Measurements from ENCODE around the gene ADGRG1. TPM values are rescaled to one million over a fixed set of nuclear protein-coding genes. Genes with fewer than 3 reads are reported as not detected.

Gene ADGRG1
- total RNA-seq, 2 donors from 2014 or later, result 28.0 to 28.5 TPM

DNA sequence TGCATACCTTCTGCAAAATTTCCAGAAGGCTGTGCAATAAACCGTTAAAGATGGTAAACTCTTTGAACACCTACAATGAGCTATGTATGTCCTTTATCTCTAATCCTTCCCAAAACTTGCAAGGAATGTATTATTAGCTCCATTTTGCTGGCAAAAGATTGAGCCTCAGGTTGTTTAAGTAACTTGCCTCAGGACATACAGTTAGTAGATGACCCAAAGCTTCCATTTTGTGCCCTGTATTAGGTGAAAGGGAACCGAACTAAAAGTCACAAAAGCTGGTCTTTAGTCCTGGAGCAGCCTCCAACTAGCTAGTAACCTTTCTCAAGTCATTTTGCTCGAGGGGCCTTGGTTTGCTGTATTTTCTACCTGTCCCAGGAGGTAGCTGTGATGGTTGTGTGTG lies 44.0 kb downstream of the ADGRG1 start:
- no peak for DNase-seq (ENCODE audit: low spot score)
- intact Hi-C loops (cut with DNase I), result no loop called here

DNA sequence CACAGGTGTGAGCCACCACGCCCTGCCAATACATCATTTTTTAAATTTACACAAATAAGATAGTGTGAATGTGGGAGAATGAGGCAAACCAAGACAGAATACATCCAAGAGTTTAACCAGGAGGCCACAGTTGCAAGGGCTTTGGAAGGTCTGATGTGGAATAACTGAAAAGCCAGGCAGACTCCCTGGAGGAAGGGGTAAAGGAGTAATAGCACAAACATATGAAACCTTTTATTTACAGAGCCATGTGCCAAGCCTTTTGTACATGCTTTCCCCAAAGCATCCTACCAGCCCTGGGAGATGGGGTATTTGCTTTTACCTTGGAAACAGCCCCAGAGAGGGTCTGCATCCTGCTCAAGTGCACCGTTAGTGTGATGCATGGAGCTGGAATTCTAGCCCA lies 44.4 kb downstream of the ADGRG1 start:
- intact Hi-C loops (cut with DNase I), result no loop called here
- DNase-seq (ENCODE audit: low spot score), result no peak

DNA sequence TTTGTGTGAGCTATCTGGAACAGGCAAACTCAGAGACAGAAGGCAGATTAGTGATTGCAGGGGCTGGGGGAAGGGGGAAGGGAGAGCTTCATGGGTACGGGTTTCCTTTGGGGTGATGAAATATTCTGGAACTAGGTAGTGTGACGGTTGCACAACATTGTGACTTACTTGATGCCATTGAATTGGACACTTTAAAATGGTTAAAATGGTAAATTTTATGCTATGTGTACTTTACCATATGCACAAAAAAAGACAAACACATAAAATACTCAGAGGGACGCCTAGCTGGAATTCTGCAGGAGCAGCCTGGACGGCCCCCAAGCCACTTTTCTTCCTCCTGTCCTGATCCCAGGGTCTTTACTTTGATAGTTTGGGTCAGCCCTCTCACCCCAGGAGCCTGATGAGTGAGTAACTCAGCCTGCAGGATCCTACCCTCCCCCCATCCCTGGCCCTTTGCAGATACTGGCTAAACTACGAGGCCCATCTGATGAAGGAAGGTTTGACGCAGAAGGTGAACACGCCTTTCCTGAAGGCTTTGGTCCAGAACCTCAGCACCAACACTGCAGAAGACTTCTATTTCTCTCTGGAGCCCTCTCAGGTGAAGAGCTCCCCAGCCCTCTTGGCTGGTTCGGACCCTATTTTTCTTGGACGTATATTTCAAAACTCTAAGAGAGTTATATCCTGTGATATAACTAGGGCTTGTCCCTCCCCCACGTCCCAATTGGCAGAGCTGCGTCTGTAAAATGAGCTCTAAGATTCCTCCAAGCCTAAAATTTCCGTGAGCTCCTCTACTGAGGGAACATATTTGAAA lies 47.5 kb downstream of the ADGRG1 start:
- intact Hi-C loops (cut with DNase I), result no loop called here
- DNase-seq (ENCODE audit: low spot score), result no peak

DNA sequence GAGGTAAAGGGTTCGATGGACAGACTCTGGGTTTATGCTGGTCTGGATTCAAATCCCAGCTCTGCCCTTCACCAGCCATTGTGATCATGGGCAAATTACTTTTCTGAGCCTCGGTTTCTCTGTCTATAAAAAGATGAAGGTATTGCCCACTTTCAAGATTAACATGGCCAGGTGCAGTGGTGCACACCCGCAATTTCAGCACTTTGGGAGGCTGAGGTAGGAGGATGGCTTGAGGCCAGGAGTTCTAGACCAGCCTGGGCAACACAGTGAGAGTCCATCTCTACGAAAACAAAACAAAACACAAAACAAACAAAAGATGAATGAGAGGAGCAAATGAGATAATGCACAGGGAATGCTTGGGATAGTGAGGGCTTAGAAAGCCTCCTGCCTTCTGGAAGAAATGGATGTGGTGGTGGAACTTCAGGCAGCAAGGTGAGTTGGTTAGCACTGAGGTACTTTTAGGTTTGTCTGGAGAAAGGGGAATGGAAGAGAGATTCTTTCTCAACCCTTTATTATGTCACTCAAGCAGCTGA lies 48.2 kb downstream of the ADGRG1 start:
- intact Hi-C loops (cut with DNase I), result no loop called here
- DNase-seq (ENCODE audit: low spot score), result no peak

DNA sequence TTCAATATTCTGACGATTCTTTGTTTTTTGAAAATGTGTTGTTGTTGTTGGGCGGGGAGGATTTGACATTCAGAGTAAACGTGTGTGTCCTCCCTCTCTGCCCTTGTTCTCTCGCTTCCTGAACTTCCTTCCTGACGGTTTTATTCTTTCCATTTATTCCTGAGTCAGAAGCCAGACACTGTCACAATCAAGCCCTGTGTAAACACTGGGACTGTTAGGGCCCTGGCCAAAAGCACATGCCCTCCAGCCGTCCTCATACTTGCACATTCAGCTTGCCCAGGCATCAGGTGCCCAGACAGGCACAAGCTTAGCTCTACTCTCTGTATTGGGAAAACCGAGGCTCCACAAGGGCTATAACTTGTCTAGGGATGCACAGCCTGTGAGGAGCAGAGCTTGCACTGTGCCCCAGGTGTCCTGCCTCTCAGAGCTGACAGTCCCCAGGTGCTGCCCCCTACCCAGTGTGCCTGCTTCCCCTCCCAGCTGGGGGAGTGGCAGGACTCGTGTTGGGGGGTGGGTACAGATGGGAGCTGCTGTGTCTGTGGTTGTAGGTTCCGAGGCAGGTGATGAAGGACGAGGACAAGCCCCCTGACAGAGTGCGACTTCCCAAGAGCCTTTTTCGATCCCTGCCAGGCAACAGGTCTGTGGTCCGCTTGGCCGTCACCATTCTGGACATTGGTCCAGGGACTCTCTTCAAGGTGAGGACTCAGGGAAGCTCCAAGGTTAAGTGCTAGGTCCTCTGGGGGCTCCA lies 49.4 kb downstream of the ADGRG1 start:
- intact Hi-C loops (cut with DNase I), result no loop called here
- DNase-seq (ENCODE audit: low spot score), result no peak

DNA sequence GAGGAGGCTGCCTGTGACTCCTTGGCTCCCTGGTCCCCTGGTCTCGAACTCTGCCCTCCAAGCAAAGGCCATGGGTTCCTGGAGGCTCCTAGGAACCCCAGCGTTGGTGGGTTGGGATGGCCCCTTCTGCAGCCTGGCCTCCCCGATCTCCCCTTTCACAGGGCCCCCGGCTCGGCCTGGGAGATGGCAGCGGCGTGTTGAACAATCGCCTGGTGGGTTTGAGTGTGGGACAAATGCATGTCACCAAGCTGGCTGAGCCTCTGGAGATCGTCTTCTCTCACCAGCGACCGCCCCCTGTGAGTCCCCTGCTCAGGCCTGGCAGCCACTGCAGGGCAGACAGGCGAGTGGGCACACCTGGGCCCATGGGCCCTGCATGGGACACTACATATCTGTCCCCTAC lies 50.6 kb downstream of the ADGRG1 start:
- intact Hi-C loops (cut with DNase I), result no loop called here

GRCh38 chr16:57679767-57680482 lies 51.5 kb downstream of the ADGRG1 start:
- intact Hi-C loops (cut with DNase I), result no loop called here
- DNase-seq (ENCODE audit: low spot score), result no peak

More for the DNA sequence above, 50.6 kb downstream of the ADGRG1 start:
- no peak for DNase-seq (ENCODE audit: low spot score)

DNA sequence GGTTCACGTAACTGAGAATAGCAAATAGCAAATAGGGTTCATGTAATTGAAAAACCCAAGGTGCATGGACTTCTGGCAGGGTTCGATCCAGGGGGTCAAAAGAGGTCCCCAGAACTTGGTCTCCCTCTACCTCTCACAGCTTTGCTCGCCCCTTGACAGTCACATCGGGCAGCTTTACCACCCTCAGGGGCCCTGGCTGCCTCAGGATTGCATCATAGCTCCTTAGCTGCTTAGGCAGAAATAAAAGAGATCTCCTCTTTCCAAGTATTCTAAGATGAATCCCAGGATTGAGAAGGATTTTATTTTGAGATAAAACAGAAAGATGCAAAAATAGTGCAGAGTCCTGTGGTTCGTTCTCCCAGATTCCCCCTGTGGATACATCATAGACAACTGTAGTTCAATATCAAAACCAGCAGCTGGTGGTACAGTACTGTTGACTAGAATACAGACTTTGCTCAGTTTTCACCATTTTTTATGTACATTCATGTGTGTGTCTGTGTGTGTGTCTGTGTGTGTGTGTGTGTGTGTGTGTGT lies 52.5 kb downstream of the ADGRG1 start:
- intact Hi-C loops (cut with DNase I), result no loop called here
- DNase-seq (ENCODE audit: low spot score), result no peak

DNA sequence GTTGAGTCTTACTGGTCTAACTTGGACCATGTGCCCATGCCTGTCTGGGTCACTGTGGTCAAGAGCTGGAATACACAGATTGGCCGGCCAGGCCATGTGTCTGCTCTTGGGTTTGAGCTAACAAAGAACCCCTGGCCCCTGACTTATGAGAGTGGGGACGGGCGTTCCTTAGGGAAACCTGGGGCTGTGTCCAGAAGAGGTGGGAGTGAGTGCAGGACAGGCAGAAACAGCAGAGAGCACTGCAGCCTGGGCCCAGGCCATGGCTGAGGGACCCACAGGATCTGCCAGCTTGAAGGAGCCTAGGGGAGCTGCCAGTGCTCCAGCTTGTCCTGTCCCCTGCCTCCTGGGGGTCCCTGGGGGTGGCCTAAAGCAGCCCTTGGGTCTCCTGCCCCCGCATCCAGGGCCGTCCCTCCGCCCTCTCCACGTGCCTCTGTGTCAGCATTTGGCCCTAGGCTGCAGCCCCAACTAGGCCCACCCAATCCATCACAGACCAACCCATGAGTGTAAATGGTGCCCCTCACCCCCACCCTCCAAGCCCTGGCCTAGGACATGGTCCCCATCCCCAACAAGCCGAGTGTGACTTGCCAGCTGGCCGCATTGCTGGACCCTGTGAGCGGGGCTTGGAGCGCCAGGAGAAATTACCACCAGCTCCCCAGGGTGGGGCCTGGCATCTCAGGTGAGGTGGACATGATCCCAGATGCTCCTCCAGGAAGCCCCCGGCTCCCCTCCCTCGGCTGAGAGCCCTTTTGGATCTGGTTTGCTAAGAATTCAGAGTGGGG lies 53.7 kb downstream of the ADGRG1 start:
- DNase-seq (ENCODE audit: low spot score), result no peak
- intact Hi-C loops (cut with DNase I), result no loop called here

DNA sequence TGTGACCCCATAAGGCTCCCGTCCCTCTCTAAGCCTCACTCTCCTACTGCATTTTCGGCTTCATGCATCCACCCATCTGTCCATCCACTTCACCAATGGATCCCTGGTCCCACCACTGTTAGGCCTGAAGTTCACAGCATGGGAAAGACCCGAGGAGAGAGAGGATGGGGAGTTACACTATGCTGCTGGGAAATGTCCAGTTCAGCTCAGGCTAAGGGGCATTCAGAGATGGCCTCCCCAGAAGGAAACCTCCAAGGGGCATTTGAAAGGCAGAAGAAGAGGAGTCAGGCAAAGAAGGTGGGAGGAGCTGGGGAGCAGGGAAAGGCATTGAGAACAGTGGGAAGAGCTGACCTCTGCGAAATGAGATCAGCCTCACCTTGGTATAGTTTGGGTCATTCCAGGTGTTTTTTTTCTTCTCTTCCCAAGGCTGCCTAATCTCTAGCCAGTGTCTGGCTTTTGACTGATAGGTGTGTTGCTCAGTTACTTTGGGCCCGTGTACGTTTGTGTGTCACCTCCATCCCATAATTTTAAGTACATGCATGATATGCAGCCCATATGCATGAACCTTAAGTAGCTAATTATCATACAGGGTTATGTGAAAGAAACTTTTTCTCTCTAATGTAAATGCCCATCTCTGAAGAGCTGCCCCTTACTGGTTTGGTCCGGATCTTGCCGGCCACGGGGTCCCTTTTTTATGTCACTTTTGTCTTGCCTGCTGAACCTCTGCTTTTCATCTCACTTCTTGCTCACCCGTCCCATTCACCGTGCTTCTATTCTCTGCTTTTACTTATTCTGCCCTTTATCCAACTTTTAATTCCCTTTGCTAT lies 54.6 kb downstream of the ADGRG1 start:
- DNase-seq (ENCODE audit: low spot score), result no peak
- intact Hi-C loops (cut with DNase I), result no loop called here

DNA sequence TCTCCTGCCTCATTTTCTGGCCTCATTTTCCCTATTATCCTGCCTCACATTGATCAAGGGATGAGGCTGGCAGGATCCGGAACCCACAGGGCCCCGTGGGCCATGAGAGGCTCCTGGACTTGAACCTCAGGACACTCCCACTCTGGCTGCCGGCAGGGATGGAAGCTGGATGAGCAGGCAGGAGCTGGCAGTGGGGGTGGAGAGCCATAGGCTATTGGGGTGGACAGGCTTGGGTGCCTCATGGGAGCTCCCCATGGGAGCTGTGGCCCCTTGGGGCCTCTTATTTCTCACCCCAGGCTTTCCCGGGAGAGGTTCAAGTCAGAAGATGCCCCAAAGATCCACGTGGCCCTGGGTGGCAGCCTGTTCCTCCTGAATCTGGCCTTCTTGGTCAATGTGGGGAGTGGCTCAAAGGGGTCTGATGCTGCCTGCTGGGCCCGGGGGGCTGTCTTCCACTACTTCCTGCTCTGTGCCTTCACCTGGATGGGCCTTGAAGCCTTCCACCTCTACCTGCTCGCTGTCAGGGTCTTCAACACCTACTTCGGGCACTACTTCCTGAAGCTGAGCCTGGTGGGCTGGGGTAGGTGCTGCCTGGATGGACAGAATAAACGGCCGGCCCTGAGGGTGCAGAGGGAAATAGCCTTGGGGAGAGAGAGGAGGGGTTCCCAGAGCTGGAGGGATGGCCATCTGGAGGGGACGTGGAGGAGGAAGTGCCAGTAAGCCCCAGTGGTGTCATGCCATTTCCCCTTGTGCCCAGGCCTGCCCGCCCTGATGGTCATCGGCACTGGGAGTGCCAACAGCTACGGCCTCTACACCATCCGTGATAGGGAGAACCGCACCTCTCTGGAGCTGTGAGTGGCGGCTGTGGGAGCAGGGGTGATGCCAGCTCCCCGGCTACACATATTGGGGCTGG lies 55.5 kb downstream of the ADGRG1 start:
- DNase-seq (ENCODE audit: low spot score), result no peak
- intact Hi-C loops (cut with DNase I), result no loop called here

DNA sequence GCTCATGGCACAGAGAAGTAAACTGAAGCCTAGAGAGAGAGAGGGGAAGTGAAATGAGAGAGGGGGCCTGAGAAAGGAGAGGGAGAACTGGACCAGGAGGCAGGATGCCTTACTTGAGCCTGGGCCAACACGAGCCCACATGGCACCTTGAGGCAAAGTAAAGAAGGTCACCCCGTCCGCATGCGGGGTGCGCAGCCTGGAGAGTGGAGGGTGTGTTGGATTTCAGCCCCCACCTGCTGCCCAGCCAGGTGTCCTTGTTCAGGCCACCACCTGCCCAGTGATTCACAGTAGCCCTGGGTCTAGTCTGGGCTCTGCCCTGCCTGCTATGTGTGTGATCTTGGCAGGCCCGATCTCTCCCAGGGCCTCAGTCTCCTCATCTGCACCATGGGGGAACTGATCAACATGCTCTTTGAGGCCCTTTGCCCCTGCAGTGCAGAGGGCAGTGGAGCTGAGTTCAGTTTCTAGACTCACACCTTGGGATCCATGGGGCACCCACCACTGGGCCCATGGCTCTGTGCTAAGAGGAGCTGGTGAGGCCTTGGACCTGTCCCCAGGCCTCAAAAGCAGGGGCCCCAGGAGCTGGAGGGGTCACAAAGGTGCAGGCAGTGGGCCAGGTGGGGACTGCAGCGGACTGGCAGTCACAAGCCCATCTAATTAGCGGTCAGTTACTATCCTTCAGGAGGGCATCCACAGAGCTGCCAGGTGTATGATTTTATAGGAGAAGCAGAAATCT lies 56.4 kb downstream of the ADGRG1 start:
- no peak for DNase-seq (ENCODE audit: low spot score)
- intact Hi-C loops (cut with DNase I), result no loop called here

DNA sequence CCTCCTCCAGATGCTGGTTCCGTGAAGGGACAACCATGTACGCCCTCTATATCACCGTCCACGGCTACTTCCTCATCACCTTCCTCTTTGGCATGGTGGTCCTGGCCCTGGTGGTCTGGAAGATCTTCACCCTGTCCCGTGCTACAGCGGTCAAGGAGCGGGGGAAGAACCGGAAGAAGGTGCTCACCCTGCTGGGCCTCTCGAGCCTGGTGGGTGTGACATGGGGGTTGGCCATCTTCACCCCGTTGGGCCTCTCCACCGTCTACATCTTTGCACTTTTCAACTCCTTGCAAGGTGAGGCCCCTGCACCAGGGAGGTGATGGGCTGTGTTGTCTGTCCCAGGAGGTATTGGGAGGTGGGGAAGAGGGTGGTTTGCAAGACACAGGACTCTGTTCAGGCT lies 57.2 kb downstream of the ADGRG1 start:
- intact Hi-C loops (cut with DNase I), result no loop called here
- no peak for DNase-seq (ENCODE audit: low spot score)

GRCh38 chr16:57686577-57686976 lies 58.1 kb downstream of the ADGRG1 start:
- DNase-seq (ENCODE audit: low spot score), result no peak

DNA sequence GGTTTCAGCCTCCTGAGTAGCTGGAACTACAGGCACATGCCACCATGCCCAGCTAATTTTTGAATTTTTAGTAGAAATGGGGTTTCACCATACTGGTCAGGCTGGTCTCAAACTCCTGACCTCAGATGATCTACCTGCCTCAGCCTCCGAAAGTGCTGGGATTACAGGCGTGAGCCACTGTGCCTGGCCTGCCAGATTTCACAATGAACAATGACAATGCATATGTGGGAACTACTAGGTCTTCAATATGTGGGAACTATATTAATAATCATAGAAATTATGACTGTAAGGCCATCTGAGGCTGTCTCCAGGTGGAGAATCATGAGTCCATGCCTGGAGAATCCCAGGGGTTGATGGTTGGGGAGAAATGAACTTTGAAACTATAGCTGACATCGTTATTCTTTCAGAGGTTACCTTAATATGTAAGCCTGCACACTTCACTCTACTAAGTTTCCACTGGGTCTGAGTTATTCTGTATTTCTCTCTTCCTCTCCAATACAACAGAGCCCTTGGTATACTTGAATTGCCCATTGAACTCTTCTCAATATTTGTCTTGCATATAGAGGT lies 59.0 kb downstream of the ADGRG1 start:
- intact Hi-C loops (cut with DNase I), result no loop called here
- DNase-seq (ENCODE audit: low spot score), result no peak

More at GRCh38 chr16:57686577-57686976, 58.1 kb downstream of the ADGRG1 start:
- intact Hi-C loops (cut with DNase I), result no loop called here

DNA sequence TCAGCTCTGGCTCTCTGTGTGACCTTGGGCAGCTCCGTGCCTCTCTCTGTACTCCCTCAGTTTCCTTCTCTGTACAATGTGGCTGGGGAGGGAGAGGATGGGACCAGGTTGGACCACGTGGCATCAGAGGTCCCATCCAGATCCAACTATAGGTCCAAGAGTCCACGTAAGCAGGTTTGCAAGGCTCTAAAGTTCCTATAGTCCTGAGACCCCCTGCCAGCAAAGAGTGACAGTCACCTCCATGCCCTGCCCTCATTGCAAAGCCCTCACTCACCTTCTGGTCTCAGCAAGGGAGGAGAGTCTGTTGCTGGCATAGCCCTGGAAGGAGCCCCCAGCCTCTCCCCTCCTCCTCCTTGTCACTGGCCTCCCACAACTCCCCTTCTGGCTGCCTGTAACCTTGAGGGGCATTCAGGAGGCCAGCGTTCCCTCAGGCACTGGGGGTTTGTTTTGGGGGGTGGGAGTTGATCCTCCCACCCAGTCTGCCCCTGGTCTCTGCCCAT lies 60.1 kb downstream of the ADGRG1 start:
- intact Hi-C loops (cut with DNase I), result no loop called here
- no peak for DNase-seq (ENCODE audit: low spot score)

Data from posterior vena cava (tissue), 2 donors.